PC-3 (cell line): ENCODE data around the gene EPHA3. TPM values are rescaled to one million over a fixed set of nuclear protein-coding genes. Genes with fewer than 3 reads are reported as not detected.

Experiments used
- ATAC-seq: fragments of 200-7000 bp; cut with Tn5 transposase; 2 replicates; pipeline ENCODE4 v1.9.1; 2020; ENCODE audit warnings: mild to moderate bottlenecking, moderate library complexity
- BruUV-seq: library from RNA; stranded (reverse); fragments of 400-500 nt; replicated peaks from 2 replicates; lab custom pipeline; 2021; lab: Mats Ljungman, UMichigan
- CTCF ChIA-PET: fragments of 300-600 bp; sonication (Branson Sonifier 250); formaldehyde crosslinking; loops from one replicate; lab custom pipeline; 2022; ENCODE audit warnings: antibody characterized with exemption; lab: Charles Lee
- POLR2A ChIA-PET: fragments of 300-600 bp; sonication (Branson Sonifier 250); formaldehyde crosslinking; loops from one replicate; lab custom pipeline; 2022; ENCODE audit warnings: antibody characterized with exemption; ENCODE audit not compliant: unreplicated experiment; lab: Charles Lee
- DNase-seq: peaks from one replicate; pipeline ENCODE4 v3.0.0-alpha.2; 2015
- H2AFZ ChIP-seq: fragments of 300-600 bp; sonication (generic); 2 replicates; pipeline ENCODE4 v1.6.0; 2016; ENCODE audit warnings: antibody characterized with exemption, low read length
- H3F3A ChIP-seq: fragments of 300-600 bp; sonication (generic); one replicate; pipeline ENCODE4 v1.6.0; 2017; ENCODE audit warnings: antibody characterized with exemption, low read length, control low read depth, mild to moderate bottlenecking; ENCODE audit not compliant: unreplicated experiment
- H3K27ac ChIP-seq: fragments of 300-600 bp; sonication (generic); 2 replicates; pipeline ENCODE4 v1.5.1; 2016; ENCODE audit warnings: mild to moderate bottlenecking, low read length
- H3K27me3 ChIP-seq: fragments of 300-600 bp; sonication (generic); 2 replicates; pipeline ENCODE4 v1.6.1; 2016; ENCODE audit warnings: low read length, mixed read lengths
- H3K36me3 ChIP-seq: fragments of 300-600 bp; sonication (generic); 2 replicates; pipeline ENCODE4 v1.6.1; 2016; ENCODE audit warnings: low read depth, mixed run types, low read length, mixed read lengths
- H3K4me1 ChIP-seq: fragments of 300-600 bp; sonication (generic); 2 replicates; pipeline ENCODE4 v1.5.1; 2016; ENCODE audit warnings: low read length; ENCODE audit not compliant: insufficient read depth
- H3K4me2 ChIP-seq: fragments of 300-600 bp; sonication (generic); 2 replicates; pipeline ENCODE4 v1.6.0; 2016; ENCODE audit warnings: low read length
- H3K4me3 ChIP-seq: fragments of 300-600 bp; sonication (generic); 2 replicates; pipeline ENCODE4 v1.5.1; 2016; ENCODE audit warnings: mild to moderate bottlenecking, low read length, mixed read lengths
- H3K79me2 ChIP-seq: fragments of 300-600 bp; sonication (generic); 2 replicates; pipeline ENCODE4 v1.6.1; 2017; ENCODE audit warnings: low read length, mixed read lengths
- H3K9ac ChIP-seq: fragments of 300-600 bp; sonication (generic); 2 replicates; pipeline ENCODE4 v1.6.0; 2016; ENCODE audit warnings: mild to moderate bottlenecking, low read length
- H3K9me2 ChIP-seq: fragments of 300-600 bp; sonication (generic); replicated peaks from 2 replicates; pipeline ENCODE4 v1.6.1; 2016; ENCODE audit warnings: mixed run types, low read length, mixed read lengths
- H3K9me3 ChIP-seq: fragments of 300-600 bp; sonication (generic); 2 replicates; pipeline ENCODE4 v1.6.1; 2016; ENCODE audit warnings: low read length, mixed read lengths
- H4K20me1 ChIP-seq: fragments of 300-600 bp; sonication (generic); 2 replicates; pipeline ENCODE4 v1.6.1; 2016; ENCODE audit warnings: low read length, mixed read lengths
- EZH2 ChIP-seq: fragments of 300-600 bp; sonication (generic); IDR thresholded peaks from one replicate; pipeline ENCODE4 v1.6.1; 2017; ENCODE audit warnings: antibody characterized with exemption, mild to moderate bottlenecking, low read length; ENCODE audit not compliant: unreplicated experiment
- EZH2phosphoT487 ChIP-seq: fragments of 300-600 bp; sonication (generic); IDR thresholded peaks from 2 replicates; pipeline ENCODE4 v1.6.1; 2018; ENCODE audit warnings: mild to moderate bottlenecking, antibody characterized with exemption, low read length, borderline replicate concordance
- intact Hi-C: fragments of 100-400 bp; cut with micrococcal nuclease; formaldehyde crosslinking; loops from 2 replicates; pipeline ENCODE4 v1.9.0; 2023
- total RNA-seq: library from RNA; depleted of rRNA; stranded (reverse); fragments of >200 nt; gene quantifications from 2 replicates; pipeline ENCODE4 v1.2.3, GENCODE V29; 2014
- TF ChIP-seq, protein P1 (sequence below): fragments of 300-600 bp; sonication (generic); conservative IDR thresholded peaks from 2 replicates; pipeline ENCODE4 v1.5.1; 2017; ENCODE audit warnings: antibody characterized with exemption, low read depth, mild to moderate bottlenecking, low read length

The EPHA3 gene
- total RNA-seq, 1 experiment from 2014 or later: 0.33 TPM

DNA sequence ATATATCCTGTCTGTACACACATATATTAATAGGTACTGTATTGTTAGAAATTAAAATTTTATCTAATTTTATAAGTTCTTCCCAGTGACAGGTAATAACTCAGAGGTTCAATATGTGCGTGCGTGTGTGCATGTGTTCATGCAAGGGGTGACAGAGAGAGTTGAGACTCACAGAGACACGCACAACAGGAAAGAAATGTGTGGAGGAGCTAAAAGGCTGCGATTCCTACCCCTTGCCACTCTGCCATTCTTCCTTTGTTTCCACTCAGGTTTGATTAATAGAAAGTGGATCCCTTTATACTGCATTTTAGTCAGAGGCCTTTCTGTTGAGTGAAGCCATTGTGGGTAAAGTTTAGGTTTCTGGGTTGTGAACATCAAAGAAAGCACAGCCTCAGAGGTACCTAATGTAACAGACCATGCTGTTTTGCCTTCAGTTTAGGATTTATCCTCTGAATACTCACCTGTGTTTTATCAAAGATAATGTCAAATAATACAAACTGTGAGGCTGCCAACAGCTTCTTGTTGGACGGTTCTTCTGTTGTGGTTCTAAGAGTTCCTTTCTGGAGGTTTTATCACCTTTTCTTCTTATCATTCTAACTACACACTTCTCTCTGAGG lies 182.3 kb downstream of the EPHA3 start:
- Histone ChIP-seq H3K4me1 (no peaks in the 10 kb centered on the region), H3K9me2 (no peaks in the 10 kb centered on the region), H3K9me3 (no peaks in the 10 kb centered on the region), H3K27ac (no peak overlapping the region), H3K9ac (no peak overlapping the region), H3F3A (no peaks in the 10 kb centered on the region), H2AFZ (no peak overlapping the region), H3K27me3 (0 out of 2 replicates have a peak, but pooled peaks cover 5% of the 10 kb centered on the region), H4K20me1 (no peaks in the 10 kb centered on the region), H3K79me2 (no peaks in the 10 kb centered on the region), H3K4me3 (no peak overlapping the region), H3K4me2 (no peak overlapping the region), H3K36me3 (no peaks in the 10 kb centered on the region)
- DNase-seq (no peak), ATAC-seq (no peak)
- TF ChIP-seq EZH2 (no peak), EZH2phosphoT487 (no peak)
- TF ChIP-seq, protein P1, sequence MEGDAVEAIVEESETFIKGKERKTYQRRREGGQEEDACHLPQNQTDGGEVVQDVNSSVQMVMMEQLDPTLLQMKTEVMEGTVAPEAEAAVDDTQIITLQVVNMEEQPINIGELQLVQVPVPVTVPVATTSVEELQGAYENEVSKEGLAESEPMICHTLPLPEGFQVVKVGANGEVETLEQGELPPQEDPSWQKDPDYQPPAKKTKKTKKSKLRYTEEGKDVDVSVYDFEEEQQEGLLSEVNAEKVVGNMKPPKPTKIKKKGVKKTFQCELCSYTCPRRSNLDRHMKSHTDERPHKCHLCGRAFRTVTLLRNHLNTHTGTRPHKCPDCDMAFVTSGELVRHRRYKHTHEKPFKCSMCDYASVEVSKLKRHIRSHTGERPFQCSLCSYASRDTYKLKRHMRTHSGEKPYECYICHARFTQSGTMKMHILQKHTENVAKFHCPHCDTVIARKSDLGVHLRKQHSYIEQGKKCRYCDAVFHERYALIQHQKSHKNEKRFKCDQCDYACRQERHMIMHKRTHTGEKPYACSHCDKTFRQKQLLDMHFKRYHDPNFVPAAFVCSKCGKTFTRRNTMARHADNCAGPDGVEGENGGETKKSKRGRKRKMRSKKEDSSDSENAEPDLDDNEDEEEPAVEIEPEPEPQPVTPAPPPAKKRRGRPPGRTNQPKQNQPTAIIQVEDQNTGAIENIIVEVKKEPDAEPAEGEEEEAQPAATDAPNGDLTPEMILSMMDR: no peak
- no TSS peak for BruUV-seq
- POLR2A ChIA-PET: no interaction called here
- CTCF ChIA-PET: no interaction called here
- intact Hi-C loops: no loop called here

DNA sequence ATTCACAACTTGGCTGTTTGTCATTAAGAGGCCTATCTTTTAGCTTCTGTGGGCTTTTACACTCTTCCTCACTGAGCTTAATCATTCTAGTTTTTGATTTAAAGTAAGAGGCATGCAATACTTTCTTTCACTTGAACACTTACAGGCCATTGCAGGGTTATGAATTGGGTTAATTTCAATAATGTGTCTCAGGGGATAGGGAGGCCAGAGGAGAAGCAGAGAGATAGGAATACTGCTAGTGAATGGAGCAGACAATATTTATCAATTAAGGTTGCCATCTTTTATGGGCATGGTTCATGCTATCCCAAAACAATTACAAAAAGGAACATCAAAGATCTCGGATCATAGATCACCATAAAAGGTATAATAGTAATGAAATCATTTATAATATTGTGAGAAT lies 189.8 kb downstream of the EPHA3 start:
- TF ChIP-seq EZH2phosphoT487 (no peak), EZH2 (no peak)
- TF ChIP-seq, protein P1: no peak
- H3K4me2 ChIP-seq: no peak overlapping the region
- CTCF ChIA-PET: no interaction called here
- intact Hi-C loops: no loop called here
- H3K27me3 ChIP-seq: no peaks in the 10 kb centered on the region
- H3K36me3 ChIP-seq: no peaks in the 10 kb centered on the region
- ATAC-seq (no peak), DNase-seq (no peak)
- H3K9me3 ChIP-seq: no peaks in the 10 kb centered on the region
- no peaks in the 10 kb centered on the region for H3K9me2 ChIP-seq
- no peak overlapping the region for H2AFZ ChIP-seq
- H3K4me1 ChIP-seq: no peaks in the 10 kb centered on the region; the same call in 1 of the 2 replicates
- no peak overlapping the region for H3K27ac ChIP-seq
- BruUV-seq: no TSS peak
- POLR2A ChIA-PET: no interaction called here
- H3F3A ChIP-seq: no peaks in the 10 kb centered on the region
- no peaks in the 10 kb centered on the region for H4K20me1 ChIP-seq
- no peak overlapping the region for H3K9ac ChIP-seq
- no peaks in the 10 kb centered on the region for H3K79me2 ChIP-seq
- H3K4me3 ChIP-seq: no peak overlapping the region

DNA sequence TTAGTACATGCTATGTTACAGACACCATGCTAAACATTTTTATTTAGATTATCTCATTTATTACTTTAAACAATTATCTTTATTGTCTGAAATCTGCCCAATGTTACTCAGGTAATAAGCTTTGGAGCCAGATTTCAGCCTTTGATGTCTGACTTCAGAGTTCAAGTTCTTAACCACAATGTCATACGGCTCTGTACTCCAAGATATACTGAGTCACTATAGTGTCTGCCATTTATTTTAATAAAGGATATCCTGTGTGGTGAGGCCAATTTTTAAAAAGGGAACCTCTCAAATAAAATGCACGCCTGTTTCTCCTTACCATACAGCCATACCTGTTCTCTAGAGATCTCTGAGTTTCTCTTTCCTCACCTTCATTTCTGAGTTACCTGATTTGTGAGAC lies 193.1 kb downstream of the EPHA3 start:
- CTCF ChIA-PET: no interaction called here
- Histone ChIP-seq H3K9me3 (no peaks in the 10 kb centered on the region), H3K9ac (no peak overlapping the region), H3K4me2 (peak overlapping the region; percentile 7; the same call in 1 of the 2 replicates), H3K4me3 (no peak overlapping the region), H3K79me2 (no peaks in the 10 kb centered on the region), H3K27ac (no peak overlapping the region), H3K36me3 (no peaks in the 10 kb centered on the region), H3K9me2 (no peaks in the 10 kb centered on the region), H3K4me1 (no peaks in the 10 kb centered on the region), H4K20me1 (no peaks in the 10 kb centered on the region), H3F3A (no peaks in the 10 kb centered on the region), H3K27me3 (no peaks in the 10 kb centered on the region), H2AFZ (no peak overlapping the region)
- DNase-seq: peak; percentile 12
- ATAC-seq: no peak; the same call in 1 of the 2 replicates
- intact Hi-C loops: no loop called here
- BruUV-seq: no TSS peak
- no peak for TF ChIP-seq EZH2
- TF ChIP-seq, protein P1: no peak
- no peak for TF ChIP-seq EZH2phosphoT487
- POLR2A ChIA-PET: no interaction called here
